NCI-H2029 (cell line): ENCODE results near the gene STK36.

Experiments used
- DNase-seq: peaks from one replicate; lab custom pipeline; 2025; lab: John Stamatoyannopoulos, UW

STK36 gene

DNA sequence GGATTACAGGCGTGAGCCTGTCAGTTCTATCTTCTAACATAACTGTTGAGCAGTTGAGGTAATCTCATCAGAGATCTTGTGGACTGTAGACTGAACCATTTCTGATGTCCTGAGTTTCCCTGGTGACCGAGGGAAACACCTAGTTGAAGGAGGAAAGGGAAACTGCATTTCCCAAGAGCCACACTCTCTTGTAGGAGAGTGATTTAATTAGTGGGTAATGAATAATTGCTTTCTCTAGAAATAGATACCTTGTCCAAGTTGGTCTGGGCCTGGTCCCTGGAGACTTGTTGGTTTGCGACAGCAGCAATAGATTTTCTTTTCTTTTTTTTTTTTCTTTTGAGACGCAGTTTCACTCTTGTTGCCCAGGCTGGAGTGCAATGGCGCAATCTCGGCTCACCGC, 46.2 kb downstream of the STK36 start:
- no peak for DNase-seq

- no peak for DNase-seq
These were observed 47.6 kb downstream of the STK36 start for GRCh38 chr2:218719457-218719856.

DNA sequence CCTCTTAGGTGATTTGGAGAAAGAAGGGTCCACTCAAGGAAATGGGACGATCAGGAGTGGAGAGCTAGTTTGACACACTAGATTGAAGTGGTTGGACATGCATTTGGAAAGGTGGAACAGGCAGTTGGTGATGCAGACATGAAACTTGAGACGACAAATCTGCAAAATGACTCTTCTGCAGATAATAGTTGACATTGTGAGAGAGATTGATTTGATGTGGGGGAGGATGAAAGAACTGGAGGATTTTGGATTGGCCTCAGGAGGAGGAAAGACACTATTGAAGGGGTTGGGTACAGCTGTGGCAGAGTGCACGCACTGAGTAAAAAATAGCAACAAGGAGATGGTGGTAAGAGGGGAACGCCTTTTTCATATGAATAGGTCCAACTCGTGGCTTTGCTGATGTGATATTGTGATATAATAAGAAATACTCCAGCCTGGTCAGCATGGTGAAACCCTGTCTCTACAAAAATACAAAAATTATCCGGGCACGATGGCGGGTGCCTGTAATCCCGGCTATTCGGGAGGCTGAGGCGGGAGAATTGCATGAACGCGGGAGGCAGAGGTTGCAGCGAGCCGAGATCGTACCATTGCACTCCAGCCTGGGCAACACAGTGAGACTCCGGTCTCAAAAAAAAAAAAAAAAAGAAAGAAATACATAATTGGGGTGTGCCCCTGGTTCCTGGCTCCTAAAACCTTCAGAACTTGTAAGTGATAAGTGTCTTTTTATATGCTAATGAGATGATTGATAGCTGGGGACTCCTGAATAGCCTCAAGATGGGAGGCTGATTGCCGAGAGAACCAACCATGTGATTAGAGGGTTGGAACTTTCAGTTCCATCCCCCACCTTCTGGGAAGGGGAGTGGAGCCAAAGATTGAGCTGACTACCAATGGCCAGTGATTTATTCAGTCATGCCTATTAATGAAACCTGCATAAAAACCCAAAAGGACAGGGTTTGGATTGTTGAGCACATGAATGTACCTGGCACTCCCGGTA, 48.5 kb downstream of the STK36 start:
- DNase-seq = no peak

DNA sequence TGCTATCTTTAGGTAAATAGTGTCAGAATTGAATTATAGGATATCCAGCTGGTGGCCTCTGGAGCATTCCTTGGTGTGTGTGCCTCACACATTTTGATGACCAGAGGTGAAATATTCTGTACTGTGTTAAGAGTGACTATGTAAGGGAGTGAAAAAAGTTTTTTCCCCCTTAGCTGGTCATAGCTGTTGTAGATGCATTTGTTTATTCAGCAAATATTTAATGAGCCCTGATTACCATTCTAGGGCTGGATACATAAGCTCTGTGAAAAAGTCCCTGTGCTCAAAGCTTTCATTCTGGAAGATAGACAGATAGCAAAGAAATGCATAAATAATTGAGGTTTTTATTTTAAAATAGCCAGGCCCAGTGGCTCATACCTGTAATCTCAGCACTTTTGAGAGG, 49.6 kb downstream of the STK36 start:
- no peak for DNase-seq

DNA sequence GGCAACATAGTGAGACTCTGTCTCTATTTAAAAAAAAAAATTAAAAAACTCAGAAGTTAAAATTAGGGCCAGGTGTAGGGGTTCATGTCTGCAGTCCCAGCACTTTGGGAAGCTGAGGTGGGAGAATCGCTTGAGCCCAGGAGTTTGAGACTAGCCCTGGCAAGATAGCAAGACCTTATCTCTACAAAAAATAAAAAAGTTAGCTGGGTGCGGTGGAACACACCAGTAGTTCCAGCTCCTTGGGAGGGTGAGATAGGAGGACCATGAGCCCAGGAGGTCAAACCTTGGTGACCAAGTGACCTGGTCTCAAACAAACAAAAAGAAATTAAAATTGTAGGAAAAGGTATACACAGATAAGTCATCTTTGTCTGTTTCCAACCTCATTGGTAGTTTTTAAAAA, 50.0 kb downstream of the STK36 start:
- no peak for DNase-seq

DNA sequence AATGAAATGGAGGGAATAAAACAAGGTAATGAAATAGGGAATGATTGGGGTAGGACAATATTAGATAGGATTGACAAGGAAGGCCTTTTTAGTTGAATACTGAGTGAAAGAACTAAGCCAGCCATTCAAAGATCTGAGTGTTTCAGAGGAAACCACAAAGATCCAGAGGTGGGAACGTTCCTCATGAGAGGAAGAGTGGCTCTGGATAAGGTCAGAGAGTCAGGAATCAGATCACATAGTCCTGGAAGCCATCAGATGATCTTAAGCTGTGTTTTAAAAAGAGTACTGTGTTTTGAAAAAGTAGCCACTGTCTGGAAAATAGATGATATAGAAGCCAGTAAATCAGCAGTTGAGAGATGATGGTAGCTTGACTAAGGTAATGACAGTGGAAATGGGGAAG, 50.5 kb downstream of the STK36 start:
- DNase-seq = no peak

DNA sequence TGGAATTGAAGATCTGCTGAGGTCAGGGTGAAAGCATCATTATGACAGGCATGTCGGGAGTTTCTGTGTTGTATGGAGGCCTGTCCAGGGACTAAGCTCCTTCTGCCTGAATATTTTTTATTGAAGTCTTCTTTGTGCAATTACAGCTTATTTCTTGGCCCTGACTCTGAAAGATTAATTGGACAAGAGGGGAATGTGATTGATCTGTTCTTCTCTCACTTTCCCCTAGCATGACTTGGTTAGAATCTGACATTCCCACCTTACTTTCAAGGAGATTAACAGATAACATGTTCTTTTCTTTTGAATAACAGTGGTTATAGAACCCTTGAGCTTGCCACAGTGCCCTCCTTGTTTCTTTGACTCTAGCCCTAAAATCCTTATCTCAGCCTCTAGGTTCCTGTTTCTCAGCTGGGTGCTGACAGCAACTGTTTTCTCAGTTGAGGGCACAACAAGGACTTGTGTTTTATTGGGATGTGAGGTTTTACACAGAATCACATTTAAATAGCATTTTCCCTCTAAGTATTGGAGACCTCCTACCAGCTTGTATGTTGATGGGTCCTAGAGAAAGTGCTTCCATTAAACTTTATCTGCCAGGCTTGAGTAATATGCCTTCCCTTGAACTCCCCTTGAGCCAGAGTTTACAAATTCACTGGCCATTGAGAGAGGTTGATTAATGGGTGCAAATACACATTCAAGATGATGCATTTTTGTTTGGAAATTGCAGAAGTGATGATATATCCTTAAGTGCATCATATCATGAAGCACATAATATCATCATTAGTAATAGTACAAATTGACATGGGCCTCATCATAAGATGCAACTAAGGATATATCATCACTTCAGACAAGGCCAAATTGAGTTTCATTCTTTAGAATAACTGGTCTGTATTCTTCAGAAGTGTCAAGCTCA, 51.2 kb downstream of the STK36 start:
- no peak for DNase-seq

DNA sequence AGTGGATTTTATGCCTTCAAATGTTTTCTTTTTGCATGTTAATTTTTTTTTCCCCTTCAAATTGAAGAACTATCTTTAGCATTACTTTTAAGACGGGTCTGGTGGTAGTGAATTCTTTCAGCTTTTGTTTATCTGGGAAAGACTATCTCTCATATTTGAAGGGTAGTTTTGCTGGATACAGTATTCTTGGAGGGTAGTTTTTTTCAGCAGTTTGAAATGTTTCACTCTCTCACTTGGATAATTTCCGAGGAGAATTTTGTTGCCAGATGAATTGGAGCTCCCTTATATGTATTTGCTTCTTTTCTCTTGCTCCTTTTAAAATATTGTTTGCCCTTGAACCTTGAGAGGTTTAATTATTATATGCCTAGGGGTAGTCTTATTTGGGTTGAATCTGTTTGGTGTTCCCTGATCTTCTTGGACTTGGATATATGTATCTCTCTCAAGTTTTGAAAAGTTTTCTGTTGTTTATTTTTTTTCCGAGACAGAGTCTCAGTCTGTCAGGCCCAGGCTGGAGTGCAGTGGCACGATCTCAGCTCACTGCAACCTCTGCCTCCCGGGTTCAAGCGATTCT, 54.2 kb downstream of the STK36 start:
- DNase-seq = no peak

GRCh38 chr2:218727502-218728165, 55.7 kb downstream of the STK36 start:
- DNase-seq = no peak

- no peak for DNase-seq
These were observed 57.8 kb downstream of the STK36 start for GRCh38 chr2:218729640-218730039.

DNA sequence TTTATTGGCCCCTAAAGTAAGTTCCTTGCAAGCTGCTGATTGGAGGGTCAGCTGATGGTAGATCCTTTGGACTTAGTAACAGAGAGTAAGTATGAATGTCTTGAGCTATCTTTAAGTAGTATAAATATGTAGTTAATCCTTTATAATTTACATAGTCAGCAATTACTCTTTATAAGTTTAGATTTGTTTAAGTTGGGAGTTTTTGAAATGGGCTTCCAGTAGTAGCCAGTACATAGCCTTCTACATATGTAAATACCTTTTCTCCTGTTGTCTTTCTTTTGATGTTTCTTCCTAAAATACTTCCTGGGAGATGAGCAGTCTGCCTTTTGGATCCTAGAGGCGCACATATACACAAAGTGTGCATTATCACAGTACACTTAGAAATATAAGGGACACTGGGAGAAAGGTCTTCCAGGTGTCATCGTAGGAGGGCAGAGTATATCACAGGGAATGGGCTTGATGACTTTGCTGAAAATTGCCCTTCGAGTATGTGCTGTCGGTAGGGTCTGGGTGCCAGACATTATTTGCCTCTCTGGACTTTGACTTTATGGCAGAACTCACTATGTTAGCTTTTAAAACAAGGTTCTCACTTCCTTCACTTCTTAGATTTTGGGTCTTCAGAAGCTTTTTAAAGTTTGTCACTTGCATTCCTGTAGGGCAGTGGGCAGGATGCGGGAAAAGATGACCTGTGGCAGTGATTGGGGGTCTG, 60.3 kb downstream of the STK36 start:
- DNase-seq = no peak

- no peak for DNase-seq
These were observed 60.9 kb downstream of the STK36 start for GRCh38 chr2:218732761-218733158.

DNA sequence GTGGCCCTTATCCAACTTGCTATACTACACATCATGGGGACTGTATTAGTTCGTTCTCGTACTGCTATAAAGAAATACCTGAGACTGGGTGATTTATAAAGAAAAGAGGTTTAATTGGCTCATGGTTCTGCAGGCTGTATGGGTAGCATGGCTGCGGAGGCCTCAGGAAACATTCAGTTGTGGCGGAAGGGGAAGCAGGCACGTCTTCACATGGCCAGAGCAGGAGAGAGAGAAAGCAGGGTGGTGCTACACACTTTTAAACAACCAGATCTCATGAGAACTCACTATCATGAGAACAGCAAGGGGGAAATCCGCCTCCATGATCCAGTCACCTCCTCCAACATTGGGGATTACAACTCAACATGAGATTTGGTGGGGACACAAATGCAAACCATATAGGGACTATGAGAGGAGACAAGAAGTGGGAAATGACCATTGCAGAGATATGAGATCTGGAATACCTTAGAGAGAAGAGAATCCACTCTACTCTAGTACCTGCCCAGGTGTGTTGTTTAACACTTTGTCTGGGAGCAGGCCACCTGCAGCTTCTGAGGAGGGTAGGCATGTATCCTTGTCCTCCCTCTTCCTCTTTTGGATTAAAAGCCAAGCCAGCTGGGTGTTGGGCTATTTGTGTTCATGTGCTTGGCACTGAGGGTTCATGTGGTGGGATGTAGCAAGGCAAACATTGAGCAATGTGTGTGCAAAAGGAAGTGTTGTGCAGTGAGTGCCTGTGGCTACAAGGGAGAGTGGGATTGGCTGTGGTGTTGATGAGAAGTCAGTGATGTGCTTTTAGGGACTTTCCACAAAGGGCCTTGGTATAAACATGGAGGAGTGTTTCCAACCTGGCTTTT, 61.5 kb downstream of the STK36 start:
- no peak for DNase-seq

- DNase-seq = no peak
These were observed 62.5 kb downstream of the STK36 start for GRCh38 chr2:218734190-218734975.

DNA sequence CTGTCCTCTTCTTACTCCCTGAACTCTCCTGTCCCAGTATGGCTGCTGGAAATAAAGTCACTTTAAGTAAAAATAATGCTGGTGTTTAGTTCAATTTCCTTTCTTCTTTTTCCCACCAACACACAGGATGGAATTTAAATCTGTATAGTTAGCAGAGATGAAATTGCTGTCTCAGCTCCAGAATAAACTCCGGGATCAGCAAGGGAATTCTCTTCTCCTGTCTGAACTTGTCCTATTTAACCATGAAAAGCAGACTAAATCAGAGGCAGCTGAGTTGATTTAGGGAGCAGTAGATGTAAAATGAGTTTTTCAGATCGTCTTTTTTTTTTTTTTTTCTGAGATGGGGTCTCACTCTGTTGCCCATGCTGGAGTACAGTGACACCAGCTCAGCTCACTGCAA, 64.6 kb downstream of the STK36 start:
- DNase-seq = no peak

GRCh38 chr2:218743068-218743467, 71.2 kb downstream of the STK36 start:
- DNase-seq = no peak

- no peak for DNase-seq
These were observed 72.7 kb downstream of the STK36 start for GRCh38 chr2:218744615-218745014.

- no peak for DNase-seq
These were observed 73.3 kb downstream of the STK36 start for GRCh38 chr2:218745160-218745558.
